Measurements from ENCODE around the gene QSOX2.

Gene QSOX2

GRCh38 chr9:136229096-136230065 is 16.2 kb downstream of the QSOX2 start:
- no peaks in the 10 kb centered on the region for H3K27me3 ChIP-seq (replicated peaks in 2 of 5; ENCODE audit: control insufficient read depth in 4 of 5, insufficient read depth in 5 of 5, low read length in 4 of 5)
- no peaks in the 10 kb centered on the region for H3K9me3 ChIP-seq (ENCODE audit: control extremely low read depth in 1 of 5, control insufficient read depth in 4 of 5, insufficient read depth in 2 of 5, low read depth in 1 of 5, low read length in 4 of 5)
- WGBS (ENCODE audit: insufficient coverage), result 97% methylated on average over 30 of the region's 33 CpGs
- no peak for DNase-seq
- H3K4me1 ChIP-seq (ENCODE audit: control extremely low read depth in 1 of 4, control insufficient read depth in 4 of 4, insufficient read depth in 4 of 4, low read length in 3 of 4), result peaks cover 14 to 43% (median 39%) of the 10 kb centered on the region in 4 experiments
- no peak overlapping the region for H3K27ac ChIP-seq (ENCODE audit: insufficient read depth in 1 of 2, low read depth in 1 of 2, low read length in 2 of 2, poor library complexity in 1 of 2, severe bottlenecking in 2 of 2)
- POLR2A ChIA-PET, result interaction anchor here (1.3 kb wide), 1 partner anchor 10 kb away, joined by 3 read pairs; no protein-coding TSS in a partner anchor
- H3K36me3 ChIP-seq (ENCODE audit: control insufficient read depth in 4 of 4, insufficient read depth in 4 of 4, low read length in 3 of 4), result peaks cover 4 to 35% (median 17%) of the 10 kb centered on the region in 4 experiments
- CTCF ChIA-PET, result interaction anchor here (1.0 to 1.3 kb wide), 5 partner anchors 10 to 55 kb away, joined by 3 to 5 read pairs (median 3); no protein-coding TSS in a partner anchor
- H3K4me3 ChIP-seq (ENCODE audit: control insufficient read depth in 1 of 7, extremely low read depth in 1 of 7, insufficient read depth in 4 of 7, low read depth in 2 of 7, low read length in 6 of 7), result no peak overlapping the region

GRCh38 chr9:136228107-136228875 is 17.3 kb downstream of the QSOX2 start:
- H3K27ac ChIP-seq (ENCODE audit: insufficient read depth in 1 of 2, low read depth in 1 of 2, low read length in 2 of 2, poor library complexity in 1 of 2, severe bottlenecking in 2 of 2), result peak overlapping the region in 1 of 2 experiments; percentile 19
- no peak for DNase-seq
- POLR2A ChIA-PET, result interaction anchor here (1.3 kb wide), 1 partner anchor 11 kb away, joined by 3 read pairs; no protein-coding TSS in a partner anchor

GRCh38 chr9:136226680-136227407 is 18.8 kb downstream of the QSOX2 start:
- Histone ChIP-seq H3K4me1 (ENCODE audit: control extremely low read depth in 1 of 4, control insufficient read depth in 4 of 4, insufficient read depth in 4 of 4, low read length in 3 of 4) (peaks cover 9 to 17% (median 14%) of the 10 kb centered on the region in 4 experiments), H3K27ac (ENCODE audit: insufficient read depth in 1 of 2, low read depth in 1 of 2, low read length in 2 of 2, poor library complexity in 1 of 2, severe bottlenecking in 2 of 2) (no peak overlapping the region), H3K9me3 (ENCODE audit: control extremely low read depth in 1 of 5, control insufficient read depth in 4 of 5, insufficient read depth in 2 of 5, low read depth in 1 of 5, low read length in 4 of 5) (no peaks in the 10 kb centered on the region), H3K36me3 (ENCODE audit: control insufficient read depth in 4 of 4, insufficient read depth in 4 of 4, low read length in 3 of 4) (peaks cover 6 to 59% (median 35%) of the 10 kb centered on the region in 4 experiments), H3K4me3 (ENCODE audit: control insufficient read depth in 1 of 7, extremely low read depth in 1 of 7, insufficient read depth in 4 of 7, low read depth in 2 of 7, low read length in 6 of 7) (no peak overlapping the region), H3K27me3 (replicated peaks in 2 of 5; ENCODE audit: control insufficient read depth in 4 of 5, insufficient read depth in 5 of 5, low read length in 4 of 5) (no peaks in the 10 kb centered on the region)
- ChIA-PET CTCF (interaction anchor here (1.0 to 3.3 kb wide), 11 partner anchors 10 to 152 kb away, joined by 3 to 9 read pairs (median 5); no protein-coding TSS in a partner anchor), POLR2A (no interaction called here)
- WGBS (ENCODE audit: insufficient coverage), result 96% methylated on average over 28 of the region's 30 CpGs
- no peak for DNase-seq

More at GRCh38 chr9:136228107-136228875, 17.3 kb downstream of the QSOX2 start:
- Histone ChIP-seq H3K36me3 (ENCODE audit: control insufficient read depth in 4 of 4, insufficient read depth in 4 of 4, low read length in 3 of 4) (peaks cover 6 to 45% (median 26%) of the 10 kb centered on the region in 4 experiments), H3K9me3 (ENCODE audit: control extremely low read depth in 1 of 5, control insufficient read depth in 4 of 5, insufficient read depth in 2 of 5, low read depth in 1 of 5, low read length in 4 of 5) (no peaks in the 10 kb centered on the region), H3K27me3 (replicated peaks in 2 of 5; ENCODE audit: control insufficient read depth in 4 of 5, insufficient read depth in 5 of 5, low read length in 4 of 5) (no peaks in the 10 kb centered on the region), H3K4me3 (ENCODE audit: control insufficient read depth in 1 of 7, extremely low read depth in 1 of 7, insufficient read depth in 4 of 7, low read depth in 2 of 7, low read length in 6 of 7) (no peak overlapping the region), H3K4me1 (ENCODE audit: control extremely low read depth in 1 of 4, control insufficient read depth in 4 of 4, insufficient read depth in 4 of 4, low read length in 3 of 4) (peaks cover 14 to 32% (median 28%) of the 10 kb centered on the region in 4 experiments)
- 93% methylated on average over 18 of the region's 18 CpGs for WGBS (ENCODE audit: insufficient coverage)
- CTCF ChIA-PET, result interaction anchor here (1.0 to 2.1 kb wide), 6 partner anchors 12 to 56 kb away, joined by 3 to 7 read pairs (median 4); no protein-coding TSS in a partner anchor

GRCh38 chr9:136225748-136226679 is 19.6 kb downstream of the QSOX2 start:
- no peak overlapping the region for H3K27ac ChIP-seq (ENCODE audit: insufficient read depth in 1 of 2, low read depth in 1 of 2, low read length in 2 of 2, poor library complexity in 1 of 2, severe bottlenecking in 2 of 2)
- ChIA-PET POLR2A (no interaction called here), CTCF (interaction anchor here (1.0 to 3.3 kb wide), 13 partner anchors 9 to 151 kb away, joined by 3 to 9 read pairs (median 4); no protein-coding TSS in a partner anchor)
- peaks cover 6 to 62% (median 43%) of the 10 kb centered on the region in 4 experiments for H3K36me3 ChIP-seq (ENCODE audit: control insufficient read depth in 4 of 4, insufficient read depth in 4 of 4, low read length in 3 of 4)
- 88% methylated on average over 28 of the region's 30 CpGs for WGBS (ENCODE audit: insufficient coverage)
- DNase-seq, result peak; percentile 70 to 77 (median 75)
- no peak overlapping the region for H3K4me3 ChIP-seq (ENCODE audit: control insufficient read depth in 1 of 7, extremely low read depth in 1 of 7, insufficient read depth in 4 of 7, low read depth in 2 of 7, low read length in 6 of 7)
- H3K4me1 ChIP-seq (ENCODE audit: control extremely low read depth in 1 of 4, control insufficient read depth in 4 of 4, insufficient read depth in 4 of 4, low read length in 3 of 4), result peaks cover 4 to 10% (median 7%) of the 10 kb centered on the region in 4 experiments
- H3K27me3 ChIP-seq (replicated peaks in 2 of 5; ENCODE audit: control insufficient read depth in 4 of 5, insufficient read depth in 5 of 5, low read length in 4 of 5), result no peaks in the 10 kb centered on the region
- H3K9me3 ChIP-seq (ENCODE audit: control extremely low read depth in 1 of 5, control insufficient read depth in 4 of 5, insufficient read depth in 2 of 5, low read depth in 1 of 5, low read length in 4 of 5), result no peaks in the 10 kb centered on the region

GRCh38 chr9:136225366-136225747 is 20.3 kb downstream of the QSOX2 start:
- 92% methylated on average over 19 of the region's 19 CpGs for WGBS (ENCODE audit: insufficient coverage)
- no peak overlapping the region for H3K27ac ChIP-seq (ENCODE audit: insufficient read depth in 1 of 2, low read depth in 1 of 2, low read length in 2 of 2, poor library complexity in 1 of 2, severe bottlenecking in 2 of 2)
- no peak overlapping the region for H3K4me3 ChIP-seq (ENCODE audit: control insufficient read depth in 1 of 7, extremely low read depth in 1 of 7, insufficient read depth in 4 of 7, low read depth in 2 of 7, low read length in 6 of 7)
- H3K27me3 ChIP-seq (replicated peaks in 2 of 5; ENCODE audit: control insufficient read depth in 4 of 5, insufficient read depth in 5 of 5, low read length in 4 of 5), result no peaks in the 10 kb centered on the region
- no peaks in the 10 kb centered on the region for H3K9me3 ChIP-seq (ENCODE audit: control extremely low read depth in 1 of 5, control insufficient read depth in 4 of 5, insufficient read depth in 2 of 5, low read depth in 1 of 5, low read length in 4 of 5)
- peaks cover 0 to 7% (median 5%) of the 10 kb centered on the region in 4 experiments for H3K4me1 ChIP-seq (ENCODE audit: control extremely low read depth in 1 of 4, control insufficient read depth in 4 of 4, insufficient read depth in 4 of 4, low read length in 3 of 4)
- no peak for DNase-seq
- peaks cover 6 to 66% (median 45%) of the 10 kb centered on the region in 4 experiments for H3K36me3 ChIP-seq (ENCODE audit: control insufficient read depth in 4 of 4, insufficient read depth in 4 of 4, low read length in 3 of 4)
- ChIA-PET CTCF (interaction anchor here (0.7 to 3.3 kb wide), 12 partner anchors 8 to 93 kb away, joined by 3 to 9 read pairs (median 4); no protein-coding TSS in a partner anchor), POLR2A (no interaction called here)
